HG02759 (cell line): ENCODE measurements around the gene MFSD6.
"Not testable (repeated sequence)": the region's sequence is repeated elsewhere in the genome, so short reads cannot be mapped to it uniquely, and the experiment has no call there.

Experiments used
- ATAC-seq: cut with Tn5 transposase; IDR thresholded peaks from one replicate; pipeline ENCODE4 v1.9.1; 2021; ENCODE audit warnings: mild to moderate bottlenecking, moderate library complexity; ENCODE audit not compliant: unreplicated experiment

The MFSD6 gene

GRCh38 chr2:190460487-190460886 lies 52.3 kb downstream of the MFSD6 start:
- no peak for ATAC-seq

- no peak for ATAC-seq
Measured at GRCh38 chr2:190462181-190462580, 54.0 kb downstream of the MFSD6 start.

- ATAC-seq = no peak
Measured at GRCh38 chr2:190462611-190463010, 54.5 kb downstream of the MFSD6 start.

- ATAC-seq = peak; percentile 49
Measured at GRCh38 chr2:190465060-190465459, 56.9 kb downstream of the MFSD6 start.

GRCh38 chr2:190466819-190467446 lies 58.8 kb downstream of the MFSD6 start:
- ATAC-seq = no peak

GRCh38 chr2:190467575-190468083 lies 59.5 kb downstream of the MFSD6 start:
- ATAC-seq = no peak

GRCh38 chr2:190468354-190468753 lies 60.2 kb downstream of the MFSD6 start:
- ATAC-seq = not testable (repeated sequence)

- ATAC-seq = peak; percentile 59
Measured at GRCh38 chr2:190468814-190469569, 60.8 kb downstream of the MFSD6 start.

- no peak for ATAC-seq
Measured at GRCh38 chr2:190469771-190470170, 61.6 kb downstream of the MFSD6 start.

- ATAC-seq = no peak
Measured at GRCh38 chr2:190470256-190470826, 62.2 kb downstream of the MFSD6 start.

- ATAC-seq = no peak
Measured at GRCh38 chr2:190477661-190478454, 69.7 kb downstream of the MFSD6 start.

- ATAC-seq = no peak
Measured at GRCh38 chr2:190478572-190479195, 70.5 kb downstream of the MFSD6 start.

- no peak for ATAC-seq
Measured at GRCh38 chr2:190481339-190481738, 73.2 kb downstream of the MFSD6 start.

GRCh38 chr2:190482451-190482850 lies 74.3 kb downstream of the MFSD6 start:
- no peak for ATAC-seq

- ATAC-seq = no peak
Measured at GRCh38 chr2:190486037-190486623, 78.0 kb downstream of the MFSD6 start.

- no peak for ATAC-seq
Measured at GRCh38 chr2:190488516-190489233, 80.5 kb downstream of the MFSD6 start.

GRCh38 chr2:190489475-190489874 lies 81.3 kb downstream of the MFSD6 start:
- no peak for ATAC-seq

- ATAC-seq = no peak
Measured at GRCh38 chr2:190490502-190490901, 82.3 kb downstream of the MFSD6 start.

GRCh38 chr2:190493095-190493494 lies 84.9 kb downstream of the MFSD6 start:
- no peak for ATAC-seq
